HG03354 (cell line): ENCODE measurements around the gene SVIL.
"Not testable (repeated sequence)": the region's sequence is repeated elsewhere in the genome, so short reads cannot be mapped to it uniquely, and the experiment has no call there.

Experiments
- ATAC-seq: cut with Tn5 transposase; IDR thresholded peaks from one replicate; pipeline ENCODE4 v1.9.1; 2021; ENCODE audit warnings: mild to moderate bottlenecking; ENCODE audit not compliant: unreplicated experiment, poor library complexity, severe bottlenecking

The SVIL gene

DNA sequence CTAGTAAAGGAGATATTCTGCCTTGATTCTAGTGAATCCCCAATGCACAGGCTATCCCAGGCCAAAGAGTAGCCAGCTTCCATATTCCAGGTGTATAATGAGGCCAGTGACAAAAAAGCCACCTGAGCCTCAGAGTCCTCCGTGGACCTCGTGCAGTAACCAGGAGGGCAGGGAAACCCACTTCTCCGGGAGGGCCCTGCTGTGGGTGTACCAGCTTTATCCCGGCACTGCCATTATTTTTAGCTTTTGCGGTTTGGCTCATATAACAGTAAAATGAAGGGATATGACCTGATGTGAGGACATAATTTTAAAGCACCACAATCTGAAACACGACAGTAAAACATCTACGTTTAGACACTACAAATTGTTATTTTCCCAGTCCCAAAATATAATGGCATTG, 109.0 kb downstream of the SVIL start:
- ATAC-seq, result no peak

DNA sequence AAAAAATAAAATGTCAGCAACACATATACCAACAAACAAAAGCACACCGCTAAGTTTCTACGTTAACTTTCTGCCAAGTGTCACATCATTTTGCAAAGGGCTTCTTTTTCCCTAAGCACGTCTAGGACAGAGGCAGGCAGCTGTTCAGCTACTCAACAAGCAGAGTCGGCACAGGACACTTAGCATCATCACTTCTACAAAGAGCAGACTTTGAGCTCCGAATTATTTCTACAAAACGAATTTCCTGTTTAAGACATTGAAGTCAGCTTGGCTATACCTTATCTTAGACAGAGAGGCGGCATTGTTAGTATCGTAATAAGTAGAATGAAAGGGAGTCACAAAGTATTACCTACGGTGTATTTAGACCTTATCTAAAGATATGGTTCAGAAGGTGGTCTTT, 110.1 kb downstream of the SVIL start:
- ATAC-seq, result no peak

DNA sequence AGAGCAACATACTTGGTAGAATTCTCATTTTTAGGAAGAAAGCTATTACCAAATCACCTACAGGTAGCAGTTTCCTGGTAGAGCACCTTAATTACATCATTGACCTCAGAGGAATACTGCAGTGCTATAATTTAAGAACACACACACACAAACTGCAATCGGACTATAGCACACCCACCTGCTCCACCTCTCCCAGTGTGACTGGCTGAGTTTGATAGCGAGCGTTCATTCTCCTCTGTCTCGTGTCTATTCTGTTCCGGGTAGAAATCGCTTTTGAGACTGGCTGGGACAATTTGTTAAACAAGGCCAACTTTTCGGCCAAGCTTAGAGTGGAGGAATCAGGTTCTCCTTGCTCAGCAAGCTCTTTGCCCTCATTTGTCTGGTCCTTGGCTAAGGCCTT, 110.5 kb downstream of the SVIL start:
- no peak for ATAC-seq

DNA sequence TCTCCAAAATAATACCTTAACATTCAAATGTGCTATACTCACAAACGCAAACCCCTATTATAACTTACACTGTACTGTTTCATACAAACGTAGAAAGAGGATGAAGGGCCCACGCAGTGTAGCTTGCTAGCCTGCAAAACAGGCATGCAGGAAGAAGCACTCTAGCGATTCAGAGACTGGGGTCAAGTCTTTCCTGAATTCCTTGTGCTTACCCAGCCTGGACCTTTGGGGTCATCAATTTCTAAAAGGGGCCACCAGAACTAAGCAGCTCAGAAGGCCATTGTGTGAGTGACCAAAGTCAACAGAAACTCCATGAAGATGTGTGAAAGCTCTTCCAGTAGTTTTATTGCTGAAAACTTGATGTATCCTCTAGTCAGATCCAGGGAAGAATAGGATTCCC, 111.9 kb downstream of the SVIL start:
- no peak for ATAC-seq

DNA sequence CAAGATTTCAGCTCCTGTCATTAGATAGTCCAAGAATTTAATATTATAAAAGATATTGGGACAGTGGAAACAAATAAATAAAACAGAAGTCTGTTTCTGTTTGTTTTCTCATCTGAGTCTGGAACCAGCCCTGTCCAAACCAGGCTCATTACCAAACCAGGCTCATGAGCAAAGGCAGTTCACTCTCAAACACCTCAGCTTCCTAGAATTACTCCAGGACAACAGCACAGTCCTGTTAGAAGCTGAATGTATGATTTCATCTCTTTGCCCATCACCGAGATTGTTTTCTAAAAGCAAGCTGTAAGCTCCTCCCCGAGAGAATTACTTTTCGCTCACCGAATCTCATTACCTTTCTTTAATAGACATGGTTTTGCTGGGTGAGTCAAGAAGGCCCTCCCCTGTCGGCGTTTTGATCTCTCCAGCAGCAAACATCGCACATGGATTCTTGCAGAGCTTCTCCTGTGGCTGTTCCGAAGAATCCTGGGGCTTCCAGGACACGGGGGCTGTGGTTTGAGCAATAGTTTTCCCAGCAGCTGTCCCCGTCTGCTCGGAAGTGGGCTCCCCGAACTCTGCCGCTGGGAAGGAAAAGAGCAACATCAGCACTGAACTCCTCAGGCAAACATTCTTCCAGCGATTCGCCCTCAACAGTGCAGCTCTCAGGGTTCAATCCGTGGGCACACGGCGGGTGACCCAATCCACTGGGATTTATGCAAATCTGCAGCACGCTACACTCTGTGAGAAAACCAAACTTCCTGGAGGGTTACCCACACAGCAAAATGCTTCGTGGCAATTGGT, 112.5 kb downstream of the SVIL start:
- ATAC-seq, result no peak

DNA sequence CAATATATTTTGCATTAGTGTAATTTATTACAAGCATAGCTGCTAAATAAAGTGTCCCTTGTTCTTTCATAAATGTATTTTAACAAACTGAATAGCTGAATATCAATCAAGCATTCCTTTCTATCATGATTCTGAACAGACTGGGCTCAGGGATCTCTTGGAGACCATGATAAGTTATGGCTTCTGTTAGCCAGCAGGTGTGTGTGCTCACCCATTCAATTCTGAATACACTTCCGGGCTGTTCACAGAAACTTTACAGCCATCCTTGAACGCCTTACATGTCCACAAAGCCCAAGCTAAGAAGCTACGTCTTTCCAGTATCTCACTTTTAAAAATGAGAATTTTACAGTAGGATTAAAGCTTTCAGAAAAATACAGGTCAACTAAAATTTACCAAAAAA, 115.1 kb downstream of the SVIL start:
- no peak for ATAC-seq

DNA sequence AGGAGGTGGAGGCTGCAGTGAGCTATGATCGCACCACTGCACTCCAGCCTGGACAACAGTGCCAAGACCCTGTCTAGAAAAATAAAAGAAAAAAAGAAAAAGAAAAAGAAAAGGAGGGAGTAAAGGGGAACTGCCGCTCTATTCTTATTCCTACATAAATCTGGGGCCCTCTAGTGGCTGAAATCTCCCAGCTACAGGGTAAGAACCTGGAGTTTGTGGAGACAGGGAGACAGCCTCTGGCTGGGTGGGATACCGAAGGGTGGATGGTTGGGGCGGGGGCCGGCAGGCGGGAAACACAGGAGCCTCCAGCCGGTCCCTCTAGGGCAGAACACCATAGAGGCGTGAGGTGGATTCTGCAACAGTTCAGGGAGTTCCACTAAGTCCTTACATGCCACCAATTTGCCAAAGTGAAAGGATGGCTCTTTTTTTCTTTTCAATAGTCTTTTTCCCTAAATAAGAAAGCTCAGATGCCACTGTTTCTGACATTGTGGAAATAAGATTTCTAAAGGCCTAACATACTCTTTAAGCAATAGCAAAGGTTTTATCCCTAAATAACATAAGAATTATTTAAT, 117.3 kb downstream of the SVIL start:
- ATAC-seq, result no peak

DNA sequence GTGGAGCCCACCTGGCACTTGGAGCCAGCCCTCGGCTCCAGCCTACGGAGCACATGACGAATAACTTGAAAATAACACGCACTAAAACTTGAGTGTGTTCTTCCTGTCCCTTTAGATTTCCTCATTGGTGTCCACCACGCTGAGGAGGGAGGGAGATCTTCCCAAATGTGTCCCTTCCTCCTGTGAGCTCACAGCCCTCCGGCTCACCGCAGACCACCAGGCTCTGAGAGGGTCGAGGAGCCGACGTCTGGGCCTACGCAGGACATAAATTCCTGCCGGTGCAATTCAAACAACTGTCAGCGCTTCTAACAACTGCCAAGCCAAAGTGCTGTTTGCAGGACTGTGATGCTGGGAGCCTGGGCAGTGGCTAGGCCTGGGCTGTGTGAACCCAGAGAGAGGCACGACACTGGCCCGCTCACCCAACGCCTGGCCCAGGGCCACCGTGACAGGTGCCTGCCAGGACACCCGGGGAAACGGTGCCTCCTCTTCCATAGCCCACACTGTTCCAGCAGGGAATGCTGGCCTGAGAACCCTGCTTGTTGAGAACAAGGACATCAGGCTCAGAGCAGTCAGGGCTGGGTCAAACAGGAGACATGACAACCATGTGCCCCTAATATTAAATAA, 118.3 kb downstream of the SVIL start:
- ATAC-seq, result not testable (repeated sequence)

DNA sequence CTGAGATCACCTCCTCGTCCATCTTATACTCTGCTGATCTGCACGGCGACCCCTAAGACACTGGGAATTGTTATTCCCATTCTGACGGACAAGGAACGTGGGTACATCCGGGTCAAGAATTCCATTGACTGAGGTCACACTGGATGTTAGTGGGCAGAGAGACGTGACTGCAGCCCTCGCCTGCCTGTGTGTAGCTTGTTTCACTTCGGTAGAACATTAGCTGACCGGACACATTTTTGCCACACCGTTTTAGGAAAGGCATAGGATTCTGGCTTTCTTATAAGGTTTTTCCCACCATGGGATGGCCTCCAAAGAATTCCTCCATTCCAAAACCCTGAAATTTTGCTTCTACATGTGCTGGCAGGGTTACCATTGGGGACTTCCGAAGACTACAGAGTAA, 118.9 kb downstream of the SVIL start:
- ATAC-seq, result not testable (repeated sequence)

DNA sequence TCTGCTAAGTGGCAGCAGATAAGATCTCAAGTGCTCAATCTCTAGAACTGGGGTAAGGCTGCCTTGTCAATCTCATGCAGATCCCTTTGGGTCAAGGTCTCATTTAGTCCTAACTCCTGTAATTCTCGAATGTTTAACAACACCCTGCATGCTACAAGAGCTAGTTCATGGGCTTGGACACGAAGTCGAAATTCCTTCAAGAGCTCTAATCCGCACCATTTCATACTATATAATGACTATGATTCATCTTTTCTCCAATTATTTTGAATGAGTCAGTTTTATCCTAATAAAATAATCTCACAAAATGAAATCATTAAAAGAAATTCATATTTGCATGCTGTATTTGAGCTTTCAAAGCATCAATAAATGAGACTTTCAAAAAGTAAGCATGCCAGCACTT, 119.7 kb downstream of the SVIL start:
- not testable (repeated sequence) for ATAC-seq

DNA sequence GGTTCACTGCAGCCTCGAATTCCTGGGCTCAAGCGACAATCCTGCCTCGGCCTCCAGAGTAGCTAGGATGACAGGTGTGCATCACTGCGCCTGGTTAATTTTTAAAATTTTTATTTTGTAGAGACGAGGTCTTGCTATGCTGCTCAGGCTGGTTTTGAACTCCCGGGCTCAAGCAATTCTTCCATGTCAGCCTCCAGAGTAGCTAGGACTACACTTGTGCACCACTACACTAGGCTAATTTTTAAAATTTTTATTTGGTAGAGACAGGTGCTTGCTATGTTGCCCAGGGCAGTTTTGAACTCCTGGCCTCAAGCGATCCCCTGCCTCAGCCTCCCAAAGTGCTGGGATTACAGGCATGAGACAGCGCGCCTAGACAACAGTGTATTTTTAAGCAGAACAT, 120.5 kb downstream of the SVIL start:
- no peak for ATAC-seq

DNA sequence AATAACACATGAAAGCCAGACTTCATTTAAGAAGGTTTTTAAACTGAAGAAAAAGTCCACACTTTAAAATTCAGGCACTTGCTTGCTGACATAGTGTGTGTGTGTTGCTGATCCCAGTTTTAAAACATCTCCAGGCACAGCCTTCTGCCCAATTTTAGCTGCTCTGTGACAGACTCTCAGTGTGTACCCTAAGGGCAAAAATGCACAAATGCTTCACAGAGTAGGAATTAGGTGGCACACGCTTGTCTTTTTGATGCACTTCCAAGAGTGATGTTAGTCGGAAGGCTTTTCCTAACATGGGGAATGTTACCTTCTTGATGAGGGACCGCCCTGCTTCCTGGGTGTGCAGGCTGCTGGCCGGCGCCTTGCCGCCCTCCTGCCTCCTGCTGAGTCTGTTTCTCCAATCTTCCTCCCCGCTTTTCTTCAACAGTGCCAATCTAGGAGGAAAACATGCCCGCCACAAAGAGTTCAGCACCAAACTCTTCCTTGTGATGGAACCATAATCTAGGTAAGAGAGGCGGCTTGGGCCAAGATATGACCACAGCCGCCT, 122.3 kb downstream of the SVIL start:
- ATAC-seq, result no peak

DNA sequence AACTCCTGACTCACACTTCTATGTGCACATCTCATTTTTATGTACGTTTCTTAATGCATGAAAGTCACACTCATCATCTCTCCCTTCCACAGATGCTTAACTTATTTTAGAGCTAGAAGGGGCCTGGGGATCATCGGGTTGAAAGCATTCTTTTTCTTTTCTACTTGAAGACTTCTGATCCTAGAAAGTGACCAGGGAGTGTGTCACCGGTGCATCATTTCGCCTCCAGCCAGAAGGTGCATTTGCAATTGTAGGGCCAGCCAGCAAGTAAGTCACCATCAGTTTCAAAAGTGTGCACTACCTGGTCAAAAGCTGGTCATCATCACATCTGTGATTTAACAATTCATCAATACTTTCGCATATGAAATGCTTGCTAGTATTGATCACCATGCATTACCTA, 123.0 kb downstream of the SVIL start:
- not testable (repeated sequence) for ATAC-seq

DNA sequence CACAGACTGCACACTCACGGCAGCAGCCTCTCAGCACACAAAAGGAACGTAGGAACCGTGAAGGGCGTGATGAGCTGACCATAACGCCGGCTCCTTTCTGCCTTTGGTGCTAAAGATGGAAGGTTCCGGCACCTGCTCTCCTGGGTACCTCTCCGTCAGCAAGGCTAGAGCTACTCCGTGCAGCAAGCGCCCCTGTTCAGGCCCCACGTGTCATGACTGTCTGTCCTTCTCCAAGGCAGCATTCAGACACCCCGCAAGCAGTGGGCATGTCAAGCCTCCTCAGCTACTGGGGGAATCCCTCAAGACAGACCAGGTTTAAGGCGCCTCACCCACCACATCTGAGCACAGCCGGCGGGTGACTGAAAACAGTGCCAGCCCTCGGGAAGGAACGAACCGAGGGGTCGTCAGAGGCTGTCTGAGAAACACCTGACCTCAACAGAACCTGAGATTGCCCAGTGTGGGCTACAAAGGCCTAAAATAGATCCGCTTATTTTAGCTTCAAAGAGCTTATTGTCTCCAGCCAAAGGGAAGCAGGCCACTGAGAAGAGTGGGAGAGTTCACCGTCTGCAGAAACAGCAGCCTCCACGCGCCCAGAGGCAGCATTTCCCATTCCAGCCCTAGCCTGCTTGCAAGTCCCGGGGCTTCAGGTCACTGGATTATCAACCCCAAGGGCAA, 124.2 kb downstream of the SVIL start:
- not testable (repeated sequence) for ATAC-seq

DNA sequence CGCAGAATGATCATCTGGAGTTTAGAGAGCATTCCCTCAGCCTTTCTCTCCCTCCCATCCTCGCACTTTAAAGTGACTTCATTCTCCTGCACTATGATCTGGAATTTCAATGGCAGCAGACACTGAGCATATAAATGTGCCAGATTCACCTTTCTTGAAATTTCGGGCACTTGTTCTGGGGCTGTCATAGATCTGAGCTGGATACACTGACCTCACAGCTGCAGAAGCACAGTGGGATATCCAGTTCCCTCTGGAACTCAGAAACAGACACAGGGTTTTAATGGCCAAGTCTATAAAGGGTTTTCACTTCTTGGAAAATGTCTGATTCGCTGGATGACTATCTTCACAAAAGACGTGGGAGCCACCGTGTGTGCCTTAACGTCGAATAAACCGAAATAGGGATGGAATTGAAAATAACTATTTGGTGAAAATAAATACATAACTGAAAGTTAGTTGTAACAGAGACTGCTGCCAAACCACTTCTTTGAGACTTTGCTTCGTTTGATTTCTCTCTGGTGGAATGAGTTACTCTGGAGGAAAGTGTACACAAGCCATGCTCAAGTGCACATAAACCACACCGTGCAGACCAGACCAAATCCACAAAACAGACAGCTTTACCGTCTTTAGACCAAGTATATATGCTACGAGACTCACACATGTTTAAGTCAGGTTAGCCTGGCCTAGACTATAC, 126.1 kb downstream of the SVIL start:
- no peak for ATAC-seq

DNA sequence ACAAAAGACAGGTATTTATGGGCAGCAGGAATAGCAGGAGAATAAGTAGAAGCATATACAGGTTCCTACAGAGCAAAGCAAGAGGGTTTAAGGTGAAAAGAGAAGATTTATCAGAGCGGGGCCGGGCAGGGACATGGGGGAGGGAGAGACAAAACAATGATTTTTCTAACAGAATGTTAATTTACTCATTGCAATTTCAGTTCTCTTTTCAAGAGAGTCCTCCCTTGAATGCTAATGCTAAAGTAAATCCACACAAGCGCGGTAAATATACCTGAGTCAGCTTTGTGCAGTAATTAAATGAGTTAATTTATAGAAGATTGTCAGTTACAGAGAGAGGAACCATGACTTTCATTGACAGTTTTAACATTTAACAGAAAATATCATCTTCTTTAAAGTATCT, 127.0 kb downstream of the SVIL start:
- ATAC-seq, result not testable (repeated sequence)

DNA sequence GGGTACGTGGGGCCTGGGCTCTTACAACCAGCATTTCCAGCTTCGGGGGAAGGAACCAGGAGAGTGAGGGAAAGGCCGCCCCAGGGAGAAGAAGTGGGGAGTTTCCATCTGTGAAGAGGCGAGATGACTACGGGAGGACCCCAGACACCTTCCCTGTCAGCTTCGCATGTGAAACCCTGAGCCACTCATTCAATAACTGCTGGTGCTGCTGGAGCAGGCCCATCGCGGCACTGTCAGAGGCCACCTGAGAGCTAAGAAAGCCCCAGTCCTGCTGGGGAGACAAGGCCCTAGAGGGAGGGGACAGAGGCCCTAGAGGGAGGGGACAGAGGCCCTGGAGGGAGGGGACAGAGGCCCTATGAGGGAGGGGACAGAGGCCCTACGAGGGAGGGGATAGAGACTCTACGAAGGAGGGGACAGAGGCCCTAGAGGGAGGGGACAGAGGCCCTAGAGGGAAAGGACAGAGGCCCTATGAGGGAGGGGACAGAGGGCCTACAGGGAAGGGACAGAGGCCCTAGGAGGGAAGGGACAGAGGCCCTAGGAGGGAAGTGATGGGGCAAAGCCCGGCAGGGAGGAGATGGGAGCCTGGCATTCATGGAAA, 128.3 kb downstream of the SVIL start:
- not testable (repeated sequence) for ATAC-seq

DNA sequence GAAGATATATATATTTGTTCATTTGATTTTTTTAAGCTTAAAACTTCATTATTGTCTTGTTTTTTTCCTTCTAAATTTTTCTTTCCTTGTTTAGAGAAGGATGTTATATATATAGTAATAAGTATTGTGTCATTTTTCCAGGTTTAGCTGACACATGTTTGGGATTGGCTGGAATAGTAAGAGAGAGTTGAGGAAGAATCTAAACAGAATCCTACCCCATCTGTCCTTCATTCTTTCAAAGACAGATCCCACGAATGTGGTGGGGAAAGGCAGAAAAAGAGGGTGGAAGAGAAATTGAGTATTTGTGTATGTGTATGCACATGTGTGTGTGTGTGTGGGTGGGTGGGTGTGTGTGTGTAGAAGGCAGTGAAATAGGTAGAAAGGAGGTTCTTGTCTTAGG, 132.4 kb downstream of the SVIL start:
- no peak for ATAC-seq

DNA sequence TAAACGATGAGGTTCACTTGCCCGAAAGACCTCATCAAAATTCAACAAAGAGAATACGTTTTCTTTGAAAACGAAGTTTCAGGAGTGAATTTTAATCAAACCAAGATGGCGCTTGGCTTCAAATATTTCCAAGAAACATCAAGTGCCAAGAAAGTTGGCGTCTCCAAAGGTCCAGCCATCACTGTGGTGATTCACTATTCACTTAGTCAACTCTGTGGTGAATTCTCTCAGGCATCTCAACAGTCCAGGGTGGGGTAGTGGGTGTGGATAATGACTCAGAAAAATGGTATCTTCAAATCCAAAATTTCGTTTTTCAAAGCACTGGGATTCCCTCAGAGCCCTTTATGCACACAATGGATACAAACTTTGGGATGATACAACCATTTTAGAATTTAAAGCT, 133.1 kb downstream of the SVIL start:
- ATAC-seq, result no peak
